Keratinocyte (primary cell): Measurements from ENCODE around the gene CYP3A4. TPM values are rescaled to one million over a fixed set of nuclear protein-coding genes. Genes with fewer than 3 reads are reported as not detected.

Experiments used
- DNase-seq: peaks from one replicate; pipeline ENCODE4 v3.0.0-alpha.2; 2011; ENCODE audit warnings: low read depth, missing footprints, low spot score
- FAIRE-seq: peaks from 2 replicates; lab custom pipeline; 2011; peaks lifted over from hg19 to GRCh38; lab: Jason Lieb, UNC
- H2AFZ ChIP-seq: 2 replicates; pipeline ENCODE4 v1.6.0; 2012; ENCODE audit warnings: low read length, control low read depth, inconsistent platforms; ENCODE audit not compliant: control insufficient read depth
- H3K27ac ChIP-seq: 2 replicates; pipeline ENCODE4 v1.5.1; 2011; ENCODE audit warnings: low read length; ENCODE audit not compliant: control insufficient read depth, insufficient read depth
- H3K27me3 ChIP-seq: 3 replicates; pipeline ENCODE4 v1.6.0; 2011; ENCODE audit warnings: low read length; ENCODE audit not compliant: control insufficient read depth, insufficient read depth; ENCODE audit errors: extremely low read depth
- H3K36me3 ChIP-seq, 2 experiments: 2 replicates in 1 of 2; 3 replicates in 1 of 2; pipeline ENCODE4 v1.5.1; 2011; ENCODE audit warnings: low read length in 2 of 2, mild to moderate bottlenecking in 1 of 2; ENCODE audit not compliant: control insufficient read depth in 2 of 2, insufficient read depth in 2 of 2; ENCODE audit errors: extremely low read depth in 1 of 2
- H3K4me1 ChIP-seq: 3 replicates; pipeline ENCODE4 v1.5.1; 2011; ENCODE audit warnings: low read length; ENCODE audit not compliant: control insufficient read depth, insufficient read depth; ENCODE audit errors: extremely low read depth
- H3K4me2 ChIP-seq: 3 replicates; pipeline ENCODE4 v1.6.0; 2011; ENCODE audit warnings: low read depth, low read length; ENCODE audit not compliant: control insufficient read depth, insufficient read depth; ENCODE audit errors: extremely low read depth
- H3K4me3 ChIP-seq, 3 experiments: fragments of 200-600 bp in 1 of 3; sonication (generic) in 1 of 3; 2 replicates in 2 of 3; 3 replicates in 1 of 3; pipeline ENCODE4 v1.5.1; 2011 to 2016; ENCODE audit warnings: low read length in 3 of 3, mild to moderate bottlenecking in 3 of 3, control low read depth in 2 of 3, inconsistent platforms in 1 of 3, low read depth in 1 of 3, mixed read lengths in 1 of 3, mixed run types in 1 of 3, moderate library complexity in 1 of 3; ENCODE audit not compliant: control insufficient read depth in 2 of 3, insufficient read depth in 2 of 3; ENCODE audit errors: extremely low read depth in 1 of 3
- H3K79me2 ChIP-seq: 2 replicates; pipeline ENCODE4 v1.6.0; 2012; ENCODE audit warnings: low read length; ENCODE audit not compliant: control insufficient read depth, insufficient read depth
- H3K9ac ChIP-seq: 3 replicates; pipeline ENCODE4 v1.6.0; 2011; ENCODE audit warnings: low read length; ENCODE audit not compliant: control insufficient read depth, insufficient read depth; ENCODE audit errors: extremely low read depth
- H3K9me1 ChIP-seq: 3 replicates; pipeline ENCODE4 v1.6.0; 2011; ENCODE audit warnings: low read length; ENCODE audit not compliant: control insufficient read depth, insufficient read depth; ENCODE audit errors: extremely low read depth
- H3K9me3 ChIP-seq: 2 replicates; pipeline ENCODE4 v1.5.1; 2012; ENCODE audit warnings: low read depth, low read length; ENCODE audit not compliant: control insufficient read depth
- H4K20me1 ChIP-seq: 3 replicates; pipeline ENCODE4 v1.6.0; 2011; ENCODE audit warnings: low read length; ENCODE audit not compliant: control insufficient read depth, insufficient read depth; ENCODE audit errors: extremely low read depth
- CTCF ChIP-seq, 3 experiments: IDR thresholded peaks in 1 of 3; conservative IDR thresholded peaks in 1 of 3; optimal IDR thresholded peaks in 1 of 3; 2 replicates in 2 of 3; 3 replicates in 1 of 3; pipeline versions ENCODE3 to v1.5.1; 2011; ENCODE audit warnings: low read length in 3 of 3, mild to moderate bottlenecking in 3 of 3, moderate library complexity in 2 of 3, control low read depth in 1 of 3, inconsistent platforms in 1 of 3; ENCODE audit not compliant: insufficient read depth in 2 of 3; ENCODE audit errors: extremely low read depth in 1 of 3
- EZH2 ChIP-seq: IDR thresholded peaks from one replicate; pipeline ENCODE4 v1.6.1; 2012; ENCODE audit warnings: inconsistent platforms, mild to moderate bottlenecking, low read length, moderate library complexity
- dilution Hi-C: fragments of 300-500 bp; cut with MboI; formaldehyde crosslinking; loops from one replicate; pipeline ENCODE4 v1.7.0; 2020; ENCODE audit warnings: low sequenced_read_pairs; ENCODE audit not compliant: extremely low pct_ligation_motif_present
- polyA plus RNA-seq, 5 experiments: library from polyadenylated mRNA; depleted of rRNA in 3 of 5; stranded (reverse) in 3 of 5; stranded (forward) in 1 of 5; unstranded in 1 of 5; fragments of >200 nt; gene quantifications; 1 replicate in 1 of 5; 2 replicates in 3 of 5; 3 replicates in 1 of 5; pipeline versions ENCODE4 v1.2.1 to v1.2.3, GENCODE V29; 2011 to 2012; ENCODE audit warnings: missing spikeins in 2 of 5, low read depth in 1 of 5, low replicate concordance in 1 of 5

CYP3A4 gene
- polyA plus RNA-seq, 1 donor (not counting 4 experiments of a cell fraction or from before 2014, with no cell fraction given): not detected

GRCh38 chr7:99794585-99795502, 10.9 kb upstream of the CYP3A4 start:
- Histone ChIP-seq H3K9me1 (no peaks in the 10 kb centered on the region), H3K4me2 (no peak overlapping the region), H3K9me3 (no peaks in the 10 kb centered on the region), H3K27ac (no peak overlapping the region), H4K20me1 (no peaks in the 10 kb centered on the region), H3K27me3 (no peaks in the 10 kb centered on the region), H3K79me2 (no peaks in the 10 kb centered on the region), H3K4me3 (no peak overlapping the region), H3K36me3 (no peaks in the 10 kb centered on the region), H2AFZ (no peak overlapping the region), H3K4me1 (peaks cover 4% of the 10 kb centered on the region), H3K9ac (no peak overlapping the region)
- dilution Hi-C loops: no loop called here
- DNase-seq (no peak), FAIRE-seq (no peak)
- no peak for TF ChIP-seq EZH2
- no peak for TF ChIP-seq CTCF (optimal IDR thresholded peaks at IDR 0.05 in 1 of 3, IDR thresholded peaks at IDR 0.05 in 1 of 3, conservative IDR thresholded peaks at IDR 0.05 in 1 of 3; ENCODE audit: extremely low read depth in 1 of 3, insufficient read depth in 2 of 3, low read length in 3 of 3)

GRCh38 chr7:99793443-99793842, 9.5 kb upstream of the CYP3A4 start:
- no peak overlapping the region for H3K4me3 ChIP-seq
- H3K4me2 ChIP-seq: no peak overlapping the region
- peaks cover 4% of the 10 kb centered on the region for H3K4me1 ChIP-seq
- no peaks in the 10 kb centered on the region for H3K9me3 ChIP-seq
- no peak overlapping the region for H3K9ac ChIP-seq
- TF ChIP-seq EZH2 (no peak), CTCF (optimal IDR thresholded peaks at IDR 0.05 in 1 of 3, IDR thresholded peaks at IDR 0.05 in 1 of 3, conservative IDR thresholded peaks at IDR 0.05 in 1 of 3; ENCODE audit: extremely low read depth in 1 of 3, insufficient read depth in 2 of 3, low read length in 3 of 3) (no peak)
- no peaks in the 10 kb centered on the region for H3K36me3 ChIP-seq
- dilution Hi-C loops: no loop called here
- no peaks in the 10 kb centered on the region for H3K27me3 ChIP-seq
- H3K9me1 ChIP-seq: no peaks in the 10 kb centered on the region
- H3K27ac ChIP-seq: no peak overlapping the region
- H3K79me2 ChIP-seq: no peaks in the 10 kb centered on the region
- H4K20me1 ChIP-seq: no peaks in the 10 kb centered on the region
- no peak for DNase-seq
- H2AFZ ChIP-seq: no peak overlapping the region
- no peak for FAIRE-seq
